Kidney epithelial cell (primary cell): ENCODE results near the gene SSMEM1. TPM values are rescaled to one million over a fixed set of nuclear protein-coding genes. Genes with fewer than 3 reads are reported as not detected.

ENCODE experiments used
- DNase-seq: peaks from one replicate; pipeline ENCODE4 v3.0.0-alpha.2; 2010; ENCODE audit warnings: low read depth
- H3K27me3 ChIP-seq: 2 replicates; pipeline ENCODE4 v1.6.0; 2011; ENCODE audit warnings: low read length; ENCODE audit not compliant: control insufficient read depth, insufficient read depth
- H3K36me3 ChIP-seq: 2 replicates; pipeline ENCODE4 v1.5.1; 2011; ENCODE audit warnings: low read length; ENCODE audit not compliant: control insufficient read depth, insufficient read depth
- H3K4me3 ChIP-seq: 2 replicates; pipeline ENCODE4 v1.5.1; 2011; ENCODE audit warnings: low read depth, mild to moderate bottlenecking, control low read depth, low read length
- total RNA-seq: library from RNA; depleted of rRNA; stranded (reverse); fragments of >200 nt; gene quantifications from 2 replicates; pipeline ENCODE4 v1.2.3, GENCODE V29; 2015
- TF ChIP-seq, protein P1 (sequence below): IDR thresholded peaks from 2 replicates; pipeline ENCODE4 v1.5.1; 2011; ENCODE audit warnings: mild to moderate bottlenecking, moderate library complexity, low read length, control low read depth, inconsistent platforms; ENCODE audit not compliant: insufficient read depth, poor library complexity, severe bottlenecking

SSMEM1 gene
- total RNA-seq, 1 donor from 2014 or later = not detected

DNA sequence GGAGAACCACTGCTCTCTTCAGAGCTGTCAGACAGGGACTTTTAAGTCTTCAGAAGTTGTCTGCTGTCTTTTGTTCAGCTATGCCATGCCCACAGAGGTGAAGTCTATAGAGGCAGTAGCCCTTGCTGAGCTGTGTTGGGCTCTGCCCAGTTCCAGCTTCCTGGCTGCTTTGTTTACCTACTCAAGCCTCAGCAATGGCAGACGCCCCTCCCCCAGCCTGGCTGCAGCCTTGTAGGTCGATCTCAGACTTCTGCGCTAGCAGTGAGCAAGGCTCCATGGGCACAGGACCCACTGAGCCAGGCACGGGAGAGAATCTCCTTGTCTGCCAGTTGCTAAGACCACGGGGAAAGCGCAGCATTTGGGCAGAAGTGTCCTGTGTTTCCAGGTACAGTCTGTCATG is 46.9 kb downstream of the SSMEM1 start:
- Histone ChIP-seq H3K27me3 (no peaks in the 10 kb centered on the region), H3K4me3 (no peak overlapping the region), H3K36me3 (no peaks in the 10 kb centered on the region)
- no peak for DNase-seq
- TF ChIP-seq, protein P1, sequence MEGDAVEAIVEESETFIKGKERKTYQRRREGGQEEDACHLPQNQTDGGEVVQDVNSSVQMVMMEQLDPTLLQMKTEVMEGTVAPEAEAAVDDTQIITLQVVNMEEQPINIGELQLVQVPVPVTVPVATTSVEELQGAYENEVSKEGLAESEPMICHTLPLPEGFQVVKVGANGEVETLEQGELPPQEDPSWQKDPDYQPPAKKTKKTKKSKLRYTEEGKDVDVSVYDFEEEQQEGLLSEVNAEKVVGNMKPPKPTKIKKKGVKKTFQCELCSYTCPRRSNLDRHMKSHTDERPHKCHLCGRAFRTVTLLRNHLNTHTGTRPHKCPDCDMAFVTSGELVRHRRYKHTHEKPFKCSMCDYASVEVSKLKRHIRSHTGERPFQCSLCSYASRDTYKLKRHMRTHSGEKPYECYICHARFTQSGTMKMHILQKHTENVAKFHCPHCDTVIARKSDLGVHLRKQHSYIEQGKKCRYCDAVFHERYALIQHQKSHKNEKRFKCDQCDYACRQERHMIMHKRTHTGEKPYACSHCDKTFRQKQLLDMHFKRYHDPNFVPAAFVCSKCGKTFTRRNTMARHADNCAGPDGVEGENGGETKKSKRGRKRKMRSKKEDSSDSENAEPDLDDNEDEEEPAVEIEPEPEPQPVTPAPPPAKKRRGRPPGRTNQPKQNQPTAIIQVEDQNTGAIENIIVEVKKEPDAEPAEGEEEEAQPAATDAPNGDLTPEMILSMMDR = no peak

DNA sequence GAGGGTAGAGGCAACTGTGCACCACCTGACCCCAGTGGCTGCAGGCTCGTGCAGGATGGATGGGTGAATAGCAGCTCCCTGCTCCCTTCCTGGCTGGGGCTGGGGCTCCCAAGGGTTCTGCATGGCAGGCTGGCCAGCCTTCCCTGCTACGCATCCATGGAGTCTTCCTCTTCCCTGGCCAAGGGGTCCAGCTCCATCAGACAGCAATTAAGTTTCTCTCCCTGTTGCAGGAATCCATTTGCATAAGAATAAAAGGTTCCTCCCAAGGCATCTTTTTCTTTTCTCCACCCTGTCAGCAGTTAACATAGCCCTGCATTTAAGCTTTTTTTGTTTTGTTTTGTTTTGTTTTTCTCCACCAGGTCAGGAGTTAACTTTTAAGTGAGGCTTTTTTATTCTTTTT is 49.0 kb downstream of the SSMEM1 start:
- TF ChIP-seq, protein P1 = no peak
- Histone ChIP-seq H3K4me3 (no peak overlapping the region), H3K27me3 (no peaks in the 10 kb centered on the region), H3K36me3 (no peaks in the 10 kb centered on the region)
- no peak for DNase-seq

DNA sequence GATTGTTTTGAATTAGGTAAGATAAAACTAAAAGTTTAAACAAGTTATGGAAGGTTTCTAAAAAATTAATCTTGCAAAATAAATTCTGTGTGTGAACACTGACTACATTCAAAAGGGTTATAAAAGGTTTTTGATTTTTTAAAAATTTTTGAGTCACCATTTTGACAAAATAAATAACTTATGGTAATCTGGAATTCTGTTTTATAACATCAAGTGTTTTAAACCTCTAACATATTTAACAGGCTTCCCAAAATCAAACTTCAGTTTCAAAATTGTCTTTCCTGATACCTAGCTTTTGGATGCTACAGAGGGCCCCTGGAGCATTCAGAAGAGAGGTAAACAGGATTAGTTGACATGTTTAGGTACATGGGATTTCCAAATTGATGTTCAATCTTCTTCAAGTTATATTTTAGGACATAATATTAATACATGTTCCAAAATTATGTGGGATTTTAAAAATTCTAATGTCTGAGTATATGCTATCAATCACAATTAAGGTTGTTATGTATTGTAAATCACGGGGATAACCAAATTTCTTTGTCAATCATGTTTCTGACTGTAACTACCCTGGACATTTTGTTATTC is 50.9 kb downstream of the SSMEM1 start:
- H3K4me3 ChIP-seq = no peak overlapping the region
- DNase-seq = no peak
- H3K36me3 ChIP-seq = no peaks in the 10 kb centered on the region
- H3K27me3 ChIP-seq = no peaks in the 10 kb centered on the region
- TF ChIP-seq, protein P1 = no peak

DNA sequence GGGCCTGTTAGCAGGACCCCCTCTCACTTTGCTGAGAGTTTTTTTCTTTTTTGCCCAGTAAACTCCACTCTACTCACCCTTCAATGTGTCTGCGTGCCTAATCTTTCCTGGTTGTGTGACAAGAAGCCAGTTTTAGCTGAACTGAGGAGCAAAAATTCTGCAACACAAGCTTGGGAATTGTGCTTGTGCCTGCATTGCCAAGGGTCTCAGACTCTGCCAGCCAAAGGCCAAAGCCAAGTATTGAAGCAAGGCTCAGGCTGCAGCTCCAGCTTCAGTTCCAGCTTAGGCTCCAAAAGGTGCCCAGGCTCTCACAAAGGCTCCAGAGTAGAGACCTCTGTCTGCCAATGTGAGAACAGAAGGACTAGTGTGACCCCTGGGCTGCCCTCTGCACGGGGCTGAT is 54.8 kb downstream of the SSMEM1 start:
- Histone ChIP-seq H3K4me3 (no peak overlapping the region), H3K36me3 (no peaks in the 10 kb centered on the region), H3K27me3 (no peaks in the 10 kb centered on the region)
- TF ChIP-seq, protein P1 = no peak
- no peak for DNase-seq

DNA sequence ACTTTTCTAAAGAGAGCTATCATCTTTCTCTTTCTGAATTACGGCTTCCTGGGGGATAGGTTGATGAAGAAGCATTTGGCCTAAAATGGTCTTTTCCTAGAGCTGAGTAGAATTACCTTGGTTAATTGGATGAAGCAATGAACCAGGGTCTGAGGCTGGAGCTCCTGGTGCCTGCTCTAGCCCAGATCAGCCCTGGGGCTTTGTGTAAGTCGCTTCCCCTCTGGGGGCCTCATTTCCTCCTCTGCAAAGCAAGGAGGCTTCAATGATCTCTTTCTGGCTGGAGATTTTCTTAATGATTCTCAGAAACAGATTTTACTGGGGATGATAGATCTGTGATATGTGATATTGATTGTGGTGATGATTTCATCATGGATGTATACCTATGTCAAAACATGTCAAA is 55.5 kb downstream of the SSMEM1 start:
- TF ChIP-seq, protein P1 = no peak
- no peaks in the 10 kb centered on the region for H3K36me3 ChIP-seq
- H3K4me3 ChIP-seq = no peak overlapping the region
- no peak for DNase-seq
- no peaks in the 10 kb centered on the region for H3K27me3 ChIP-seq

Other genes with a start within 250 kb of the SSMEM1 start
- gene ZC3HC1, start 156.5 kb upstream of the SSMEM1 start, total RNA-seq = 16.5 and 22.7 TPM in 2 replicates
- 13.8 and 15.6 TPM in 2 replicates for gene KLHDC10, start 137.3 kb upstream of the SSMEM1 start, total RNA-seq
- gene TMEM209, start 2.5 kb upstream of the SSMEM1 start, total RNA-seq = 22.1 and 24.0 TPM in 2 replicates
- not detected in 2 replicates for gene CPA2, start 59.0 kb downstream of the SSMEM1 start, total RNA-seq
- 0.14 and 0.25 TPM in 2 replicates for gene CPA4, start 85.3 kb downstream of the SSMEM1 start, total RNA-seq
- not detected in 2 replicates for gene CPA5, start 137.0 kb downstream of the SSMEM1 start, total RNA-seq
- gene CPA1, start 172.6 kb downstream of the SSMEM1 start, total RNA-seq = not detected in 2 replicates
- gene CEP41, start 233.2 kb downstream of the SSMEM1 start, total RNA-seq = 12.9 and 27.8 TPM in 2 replicates